Hematopoietic multipotent progenitor cell treated with erythropoietin and hydrocortisone succinate and interleukin-3 and kit ligand, for 15 days (in vitro differentiated cells): ENCODE data around the gene PKIB.
"Not testable (repeated sequence)": the region's sequence is repeated elsewhere in the genome, so short reads cannot be mapped to it uniquely, and the experiment has no call there.

Source experiments
- DNase-seq: peaks from one replicate; pipeline ENCODE4 v3.0.0-alpha.2; 2015; ENCODE audit warnings: low spot score

Gene PKIB, protein sequence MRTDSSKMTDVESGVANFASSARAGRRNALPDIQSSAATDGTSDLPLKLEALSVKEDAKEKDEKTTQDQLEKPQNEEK

DNA sequence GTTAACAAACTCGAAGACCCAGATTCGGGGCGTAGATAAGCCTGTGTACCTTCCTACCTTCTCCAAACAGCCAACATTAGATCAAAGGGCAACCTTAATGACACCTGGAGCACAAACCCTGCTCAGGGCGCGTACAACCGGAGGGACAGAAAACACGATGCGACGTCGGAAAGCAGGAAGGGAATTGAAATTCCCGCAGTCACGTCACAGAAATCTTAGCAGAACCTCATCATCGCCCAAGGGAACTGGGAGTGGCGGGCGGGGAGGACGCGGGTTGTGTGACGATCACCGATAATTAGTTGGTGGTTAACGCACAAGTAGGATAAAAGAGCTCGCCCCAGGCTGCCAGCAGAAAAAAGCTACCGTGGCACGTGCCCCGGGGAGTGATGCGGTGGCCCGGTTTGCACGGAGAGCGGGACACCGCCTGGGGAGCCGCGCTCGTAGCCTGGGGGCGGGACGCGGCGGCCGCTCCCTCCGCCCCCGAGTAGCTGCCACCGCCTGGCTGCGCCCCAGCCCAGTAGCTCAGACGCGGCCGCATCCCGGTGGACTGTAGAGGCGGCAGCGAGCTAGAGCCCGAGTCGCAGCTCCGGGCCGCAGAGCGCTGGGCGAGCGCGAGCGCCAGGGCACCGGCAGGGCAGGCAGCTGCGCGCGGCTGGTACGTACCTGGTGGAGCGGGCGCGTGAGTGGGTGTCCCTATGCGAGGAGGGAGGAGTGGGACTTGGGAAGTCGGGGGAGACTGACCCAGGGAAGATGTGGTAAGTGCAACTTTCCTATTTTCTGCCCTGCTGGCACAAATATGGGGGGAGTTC lies at the start of gene PKIB:
Gene PKIB, plus strand, starts transcription at position 525 of the 809 bp plus-strand sequence. CDS start 107,390 bp downstream, outside the sequence.
- no peak for DNase-seq

DNA sequence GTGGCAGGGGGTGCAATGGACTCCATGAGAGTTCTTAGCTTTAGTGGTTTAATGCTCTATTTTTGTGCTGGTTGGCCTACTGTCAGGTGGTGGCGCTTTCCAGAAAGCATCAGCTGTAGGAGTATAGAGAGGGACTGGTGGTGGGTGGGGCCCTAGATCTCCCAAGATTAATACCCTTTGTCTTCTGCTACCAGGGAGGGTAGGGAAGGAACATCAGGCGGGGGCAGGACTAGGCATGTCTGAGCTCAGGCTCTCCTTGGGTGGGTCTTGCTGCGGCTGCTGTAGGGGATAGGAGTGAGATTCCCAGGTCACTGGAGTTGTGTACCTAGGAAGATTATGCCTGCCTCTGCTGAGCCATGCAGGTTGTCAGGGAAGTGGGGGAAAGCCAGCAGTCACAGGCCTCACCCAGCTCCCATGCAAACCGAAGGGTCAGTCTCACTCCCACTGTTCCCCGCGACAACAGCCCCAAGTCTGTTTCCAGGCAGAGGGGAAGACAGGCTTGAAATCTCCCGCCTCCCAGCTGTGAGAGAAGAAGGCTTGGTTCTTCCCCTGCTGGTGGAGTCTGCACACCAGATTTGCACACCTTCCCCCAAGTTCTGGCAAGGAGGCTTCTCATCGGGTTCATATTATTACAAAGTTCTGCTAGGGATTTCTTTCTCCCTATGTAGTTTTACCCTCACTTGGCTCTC lies 46.7 kb upstream of the PKIB start:
- no peak for DNase-seq

DNA sequence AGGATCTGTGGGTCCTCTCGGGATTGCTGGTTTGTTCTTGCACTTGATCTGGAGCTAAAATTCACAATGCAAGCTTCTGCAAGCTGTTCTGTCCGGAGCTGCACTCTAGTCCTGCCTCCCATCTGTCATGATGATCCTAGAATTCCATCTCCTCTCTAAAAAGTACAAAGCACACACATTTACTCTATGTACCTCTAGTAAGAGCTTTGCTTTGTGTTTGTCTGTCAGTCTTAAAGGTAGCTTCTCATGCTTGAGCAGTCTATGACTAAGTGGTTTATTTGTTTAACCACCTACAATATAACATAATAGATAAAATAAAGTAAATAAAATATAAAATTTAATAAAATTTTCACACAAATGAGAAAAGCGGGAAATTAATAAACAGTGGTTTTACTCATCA lies 46.0 kb upstream of the PKIB start:
- no peak for DNase-seq

DNA sequence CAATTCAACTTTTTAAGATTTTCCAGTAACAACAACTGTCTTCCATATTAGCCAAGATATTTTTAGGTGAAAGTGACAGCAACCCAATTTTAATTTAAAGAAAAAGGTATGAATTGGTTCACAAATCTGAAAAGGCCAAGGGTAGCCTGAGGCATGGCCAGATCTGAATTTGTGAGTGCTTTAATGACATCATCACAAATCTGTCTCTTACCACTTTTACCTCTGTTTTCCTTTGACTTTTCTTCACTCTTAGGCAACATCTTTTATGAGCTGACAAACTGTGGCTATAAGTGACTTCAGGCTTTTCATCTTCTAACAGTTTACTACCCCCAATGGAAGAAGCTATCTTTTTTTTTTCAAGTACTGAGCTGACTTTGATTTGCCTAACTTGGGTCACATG lies 44.5 kb upstream of the PKIB start:
- DNase-seq: no peak

DNA sequence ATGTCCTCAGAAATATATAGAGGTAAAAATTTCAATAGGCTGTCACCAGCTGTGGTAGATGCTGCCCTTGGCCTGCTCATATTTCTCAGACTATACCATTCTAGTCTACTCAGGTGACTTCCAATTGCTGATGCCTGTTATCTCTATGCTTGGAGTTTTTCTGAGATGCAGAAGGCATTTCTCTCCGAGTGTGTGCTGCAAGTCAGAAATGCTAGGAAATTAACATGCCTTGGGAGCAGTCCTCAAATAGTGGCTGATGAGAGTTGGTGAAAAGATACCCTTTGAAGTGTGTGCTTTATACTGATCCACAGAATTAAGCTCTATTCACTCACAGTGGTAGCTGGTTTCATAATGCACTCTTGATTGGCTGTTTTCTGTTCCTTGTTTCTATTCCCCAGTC lies 43.2 kb upstream of the PKIB start:
- DNase-seq: no peak

DNA sequence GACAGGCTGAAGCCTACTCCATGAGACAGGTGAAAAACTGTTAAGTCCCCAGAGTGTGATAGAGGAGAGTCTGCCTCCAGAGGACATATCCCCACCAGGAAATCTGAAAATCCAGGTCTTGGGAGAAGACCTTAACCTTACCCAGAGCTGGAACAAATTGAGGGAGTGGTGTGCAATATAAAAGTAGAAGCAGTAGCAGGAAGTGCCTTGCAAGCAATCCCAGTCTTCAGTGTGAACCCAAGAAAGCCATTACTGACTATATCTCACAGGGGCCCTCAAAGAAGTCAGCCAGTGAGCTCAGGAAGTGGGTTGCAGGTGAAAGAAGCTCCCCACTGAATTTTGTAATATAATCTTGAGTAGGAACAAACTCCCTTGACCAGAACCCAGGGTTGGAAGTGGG lies 41.9 kb upstream of the PKIB start:
- no peak for DNase-seq

DNA sequence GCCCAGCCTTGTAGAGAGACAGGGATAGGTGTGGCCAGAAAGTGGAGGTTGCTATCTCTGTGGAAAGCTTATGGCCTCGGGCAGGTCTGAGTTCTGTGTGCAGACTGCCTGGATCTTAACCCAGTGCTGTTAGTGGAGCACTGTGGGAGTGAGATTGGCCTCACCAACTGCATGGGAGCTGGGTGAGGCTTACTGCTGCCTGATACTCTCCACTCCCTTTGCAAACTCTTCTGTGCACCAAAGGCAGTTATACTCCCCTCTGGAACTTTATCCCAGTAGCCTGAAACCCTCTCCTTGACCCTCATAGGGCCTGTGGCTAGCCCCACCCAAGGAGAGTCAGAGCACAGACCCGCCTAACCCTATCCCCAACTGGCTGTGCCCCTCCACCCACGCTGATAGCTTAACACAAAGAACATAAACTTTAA lies 41.4 kb upstream of the PKIB start:
- DNase-seq: no peak

DNA sequence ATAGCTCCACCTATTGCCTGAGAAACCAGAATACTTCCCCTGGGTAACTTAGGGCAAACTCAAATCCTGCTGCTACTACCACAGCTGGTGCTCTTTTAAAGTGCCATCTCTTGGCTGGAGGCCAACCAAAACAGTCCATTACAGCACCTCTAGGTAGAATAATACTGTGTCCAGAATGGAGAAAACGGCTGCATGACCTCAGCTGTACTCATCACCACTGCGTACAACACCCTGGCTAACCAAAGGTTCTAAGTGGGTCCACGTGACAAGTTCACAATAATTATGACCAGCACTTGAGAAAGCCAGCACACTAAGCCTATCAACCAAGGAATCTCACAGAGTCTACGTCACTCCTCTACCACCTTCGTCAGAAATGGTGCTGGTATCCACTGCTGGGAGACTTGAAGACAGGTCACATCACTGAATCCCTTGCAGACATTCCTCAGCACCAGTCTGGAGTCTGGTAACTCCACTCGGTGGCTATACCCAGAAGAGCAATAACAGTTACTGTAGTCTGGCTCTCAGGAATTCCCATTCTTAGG lies 40.9 kb upstream of the PKIB start:
- no peak for DNase-seq

DNA sequence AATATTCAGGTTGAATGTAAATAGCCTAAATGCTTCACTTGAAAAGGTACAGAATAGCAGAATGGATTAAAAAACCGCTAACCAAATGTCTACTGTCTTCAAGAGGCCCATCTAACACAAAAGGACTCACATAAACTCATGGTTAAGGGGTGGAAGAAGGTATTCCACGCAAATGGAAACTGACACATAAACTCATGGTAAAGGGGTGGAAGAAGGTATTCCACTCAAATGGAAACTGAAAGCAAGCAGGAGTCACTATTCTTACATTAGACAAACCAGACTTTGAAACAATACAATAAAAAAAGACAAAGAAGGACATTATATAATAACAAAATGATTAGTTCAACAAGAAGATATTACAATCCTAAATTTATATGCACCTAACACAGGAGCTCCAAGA lies 38.3 kb upstream of the PKIB start:
- no peak for DNase-seq

DNA sequence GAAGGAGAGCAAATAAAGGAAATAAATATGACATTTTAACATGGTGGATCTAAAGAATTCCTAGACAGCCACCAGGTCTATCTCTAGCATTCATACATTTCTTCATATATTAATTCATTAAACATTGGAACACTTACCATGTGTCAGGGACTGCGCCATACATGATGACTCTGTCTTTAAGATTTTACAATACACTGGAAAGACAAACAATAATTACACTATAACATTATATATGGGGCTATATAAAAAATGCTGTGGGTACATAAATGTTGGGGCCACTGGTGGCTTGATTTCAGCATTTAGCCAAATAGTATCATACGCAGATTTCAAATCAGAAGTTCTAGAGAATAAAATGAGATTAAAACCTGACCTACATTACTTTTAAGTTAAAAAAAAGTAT lies 33.3 kb upstream of the PKIB start:
- no peak for DNase-seq

DNA sequence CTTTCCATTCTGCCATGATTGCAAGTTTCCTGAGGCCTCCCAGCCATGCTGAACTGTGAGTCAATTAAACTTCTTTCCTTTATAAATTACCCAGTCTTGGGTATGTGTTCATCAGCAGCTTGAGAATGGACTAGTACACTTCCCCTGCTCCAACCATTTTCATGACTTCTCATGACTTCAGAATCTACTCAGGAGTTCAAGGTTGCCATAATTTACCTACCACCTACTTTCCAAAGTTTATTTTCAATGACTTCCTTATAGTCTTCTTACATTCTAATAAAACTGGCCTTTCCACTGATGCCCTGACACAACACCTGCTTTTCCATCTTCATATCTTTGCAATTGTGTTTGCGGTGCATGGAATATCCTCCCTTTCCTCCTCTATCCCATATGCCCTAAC lies 31.2 kb upstream of the PKIB start:
- no peak for DNase-seq

DNA sequence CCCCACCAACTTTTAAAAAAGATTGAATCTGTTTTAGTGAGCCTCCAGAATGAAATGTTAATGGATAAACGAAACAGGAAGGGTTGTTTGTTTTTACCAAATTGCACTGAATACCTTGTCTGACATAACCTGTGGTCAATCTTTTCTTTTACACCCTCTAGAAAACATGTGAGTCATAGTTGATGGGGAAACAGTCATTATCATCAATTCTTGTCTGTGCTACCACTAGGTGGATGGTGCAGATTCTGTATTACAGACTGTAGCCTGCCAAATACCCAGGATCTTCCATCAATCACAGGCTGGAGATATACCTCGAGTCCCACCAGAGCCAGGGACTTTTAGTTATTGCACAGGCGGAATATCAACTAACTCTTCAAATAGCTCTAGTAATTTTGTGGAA lies 29.5 kb upstream of the PKIB start:
- no peak for DNase-seq

DNA sequence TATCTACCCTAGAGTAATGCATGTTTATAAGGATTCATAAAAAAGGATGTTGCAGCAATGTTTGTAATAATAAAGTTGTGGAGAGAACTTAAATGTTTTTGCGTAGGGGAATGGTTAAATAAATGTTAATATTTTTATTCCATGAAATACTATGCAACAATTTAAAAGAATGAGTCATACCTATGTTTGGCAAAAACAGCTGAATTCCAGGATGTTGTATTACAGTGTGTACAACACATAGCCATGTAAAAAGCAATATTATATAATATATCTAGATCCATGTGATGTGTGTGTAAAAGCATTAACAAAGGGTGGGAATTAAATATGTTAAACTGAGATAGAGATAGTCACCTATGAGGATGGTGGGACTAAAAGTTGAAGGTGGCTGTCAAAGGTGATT lies 21.1 kb upstream of the PKIB start:
- no peak for DNase-seq

DNA sequence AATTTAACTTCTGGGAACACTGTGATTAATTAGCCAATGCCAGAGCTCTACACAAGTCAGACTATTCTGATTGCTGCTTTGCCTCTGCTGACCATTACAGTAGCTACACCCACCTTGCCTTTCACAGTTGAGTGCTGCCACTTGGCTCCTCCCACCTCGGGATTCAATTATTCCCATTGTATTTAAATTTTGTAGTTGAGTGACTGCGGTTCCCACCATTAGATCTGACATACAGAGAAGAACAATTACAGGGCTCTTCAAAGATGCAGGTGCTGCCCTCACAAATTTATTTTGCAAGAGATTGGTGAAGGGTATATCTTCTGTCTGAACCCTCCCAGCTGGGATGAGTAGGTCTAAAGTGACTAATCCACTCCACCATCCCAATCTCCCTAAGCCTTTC lies 11.9 kb upstream of the PKIB start:
- not testable (repeated sequence) for DNase-seq

DNA sequence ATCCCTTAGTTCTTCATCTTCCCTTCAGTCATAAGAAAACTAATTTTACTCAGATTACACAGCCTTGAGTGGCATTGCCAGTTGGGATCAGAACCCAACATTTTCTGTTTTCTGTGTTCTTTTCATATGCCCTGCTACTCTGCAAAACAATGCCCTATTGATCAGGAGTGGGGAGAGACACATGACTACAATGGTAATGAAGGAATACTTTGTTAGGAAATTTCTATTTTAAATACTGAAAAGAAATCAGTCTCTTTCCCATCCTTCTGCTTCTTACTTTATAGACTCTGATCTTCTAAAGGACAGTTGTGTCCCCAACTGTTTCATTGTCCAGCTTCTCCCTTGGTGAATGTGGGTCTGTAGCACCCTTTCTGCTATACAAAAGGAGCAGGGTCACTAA lies 5.5 kb upstream of the PKIB start:
- no peak for DNase-seq

DNA sequence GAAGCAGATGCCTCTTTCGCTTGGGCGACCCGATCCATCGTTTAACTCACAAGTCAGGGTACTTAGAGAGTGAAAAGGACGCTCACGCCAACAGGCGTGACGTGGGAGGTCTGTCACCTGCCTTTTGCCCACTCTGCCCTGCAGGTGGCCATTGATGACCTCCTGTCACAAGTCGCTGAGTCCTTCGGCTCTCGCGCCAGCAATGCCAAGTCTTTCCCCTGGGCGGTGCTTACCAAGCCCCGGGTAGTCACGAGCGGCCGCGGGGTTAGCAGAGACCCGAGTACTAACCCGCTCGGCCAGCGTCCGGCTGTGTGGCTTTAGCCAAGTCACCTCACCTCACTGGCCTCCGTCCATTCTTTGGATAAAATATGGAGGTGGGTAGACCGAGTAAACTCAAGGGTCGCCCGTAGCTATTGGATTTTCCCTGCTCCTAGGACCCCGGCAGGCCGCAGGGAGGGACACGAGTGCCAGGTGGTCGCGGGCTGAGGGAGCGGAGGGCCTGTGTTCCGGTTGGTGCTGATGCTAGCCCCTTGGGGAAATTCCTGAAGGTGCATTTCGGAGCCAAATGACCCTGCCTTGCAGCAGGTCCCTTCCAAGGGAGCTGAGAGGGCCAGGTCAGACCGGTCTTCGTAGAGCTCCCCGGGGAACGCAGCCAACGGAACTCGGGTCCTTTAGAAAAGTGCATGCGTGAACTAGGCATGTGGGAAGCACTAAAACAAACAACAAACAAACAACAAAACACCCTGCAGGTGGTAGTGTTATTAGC lies 668 bp downstream of the PKIB start:
- DNase-seq: no peak

DNA sequence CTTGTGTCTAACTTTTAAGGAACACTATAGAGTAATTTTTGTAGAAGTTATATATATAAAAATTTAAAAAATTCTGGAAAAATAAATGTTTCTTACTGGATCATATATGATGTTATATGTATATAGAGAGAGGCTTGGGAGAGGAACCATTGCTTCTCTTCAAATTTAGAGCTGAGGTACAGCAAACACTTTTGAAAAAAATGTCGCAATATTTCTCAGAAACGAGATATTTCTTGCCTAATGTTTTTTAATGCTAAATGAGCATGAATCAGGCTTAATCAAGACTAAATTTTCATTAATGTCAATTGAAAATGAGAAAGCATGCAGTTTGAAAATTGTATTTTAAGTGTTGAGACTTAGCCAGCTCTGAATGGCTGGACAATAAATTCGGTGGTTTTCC lies 2.6 kb downstream of the PKIB start:
- DNase-seq: no peak

DNA sequence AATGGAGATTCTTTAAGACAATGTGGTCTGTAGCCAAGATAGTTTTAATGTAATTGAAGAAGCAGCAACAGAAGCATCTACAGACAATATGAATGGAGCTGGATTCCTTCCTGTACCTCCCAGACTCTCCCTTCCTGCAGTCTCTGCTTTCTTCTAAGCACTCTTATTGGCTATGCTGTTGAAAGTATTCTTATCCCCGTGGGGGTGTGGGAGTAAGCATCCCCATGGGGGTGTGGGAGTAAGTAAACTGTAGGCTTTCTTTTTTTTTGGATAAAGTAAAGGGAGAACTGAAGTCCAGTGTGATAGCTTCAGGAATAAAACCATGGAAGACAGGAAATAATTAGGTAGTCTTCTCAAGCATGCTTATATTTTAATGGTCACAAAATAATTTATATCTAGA lies 4.1 kb downstream of the PKIB start:
- DNase-seq: no peak

DNA sequence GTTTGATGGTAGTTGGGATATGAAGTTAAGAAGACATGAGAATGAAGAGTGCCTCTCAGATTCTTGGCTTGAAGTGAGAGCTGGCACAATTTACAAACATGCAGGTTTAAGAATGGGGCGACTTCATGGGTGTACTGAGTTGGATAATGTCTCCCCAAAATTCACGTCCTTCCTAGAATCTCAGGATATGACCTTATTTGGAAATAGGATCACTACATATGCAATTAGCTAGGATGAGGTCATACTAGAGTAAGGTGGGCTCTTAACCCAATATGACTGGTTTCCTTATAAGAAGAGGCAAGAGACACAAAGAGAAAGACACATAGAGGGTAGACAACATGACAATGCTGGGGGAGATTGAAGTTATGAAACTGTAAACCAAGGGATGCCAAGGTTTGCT lies 5.2 kb downstream of the PKIB start:
- no peak for DNase-seq

DNA sequence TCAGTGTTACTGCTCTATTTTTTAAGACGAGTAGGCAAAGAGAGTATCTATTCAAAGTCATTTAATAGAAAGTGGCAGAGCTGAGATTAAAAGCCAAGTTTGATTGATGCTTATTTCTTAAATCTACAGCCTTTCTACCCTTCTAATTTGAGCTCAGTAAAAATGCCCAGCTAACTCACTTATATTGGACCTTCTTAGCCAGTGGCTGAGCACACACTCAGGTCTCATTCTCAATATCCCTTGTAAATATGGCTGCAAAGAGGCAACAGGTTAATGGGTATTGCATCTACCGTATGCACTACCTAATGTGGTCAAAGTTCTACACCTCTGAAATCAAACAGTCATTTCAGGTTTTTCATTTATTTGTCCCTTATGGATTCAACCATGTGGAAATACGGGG lies 6.7 kb downstream of the PKIB start:
- DNase-seq: no peak

DNA sequence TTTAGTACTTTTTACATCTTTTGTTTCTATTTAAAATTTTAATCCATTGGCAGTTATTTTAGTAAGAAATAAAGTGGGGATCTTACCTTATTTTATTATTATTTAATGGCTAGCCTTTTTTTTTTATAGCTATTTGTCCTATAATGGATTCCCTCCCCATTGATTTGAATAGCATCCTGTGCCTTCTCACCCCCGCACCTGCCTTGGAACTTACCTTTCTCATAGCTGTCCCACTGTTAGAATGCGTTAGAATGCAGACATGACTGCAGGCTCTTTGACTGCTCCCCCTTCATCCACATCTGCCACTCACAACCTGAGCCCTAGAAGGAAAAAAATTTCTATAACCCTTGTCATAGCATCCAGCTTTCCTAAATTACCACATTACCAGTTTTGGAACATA lies 9.1 kb downstream of the PKIB start:
- DNase-seq: no peak

DNA sequence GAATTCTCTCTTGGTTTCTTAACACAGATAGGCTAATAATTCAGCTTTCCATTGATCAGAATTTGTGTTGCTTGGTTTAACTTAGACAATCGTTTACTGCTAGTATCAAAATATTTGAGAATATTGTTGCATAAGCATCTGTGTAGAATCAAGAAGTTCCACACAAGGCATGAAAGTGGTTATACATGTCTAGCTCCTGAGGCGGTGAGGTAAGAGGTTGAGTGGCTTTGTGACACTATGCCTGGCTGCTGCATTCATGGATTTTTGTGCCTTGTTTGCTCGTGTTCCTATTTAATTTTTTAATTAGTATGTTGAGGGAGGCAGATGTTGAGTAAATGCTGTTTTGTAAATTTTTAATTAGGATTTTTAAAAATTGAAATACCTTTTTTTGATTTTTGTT lies 10.2 kb downstream of the PKIB start:
- no peak for DNase-seq

DNA sequence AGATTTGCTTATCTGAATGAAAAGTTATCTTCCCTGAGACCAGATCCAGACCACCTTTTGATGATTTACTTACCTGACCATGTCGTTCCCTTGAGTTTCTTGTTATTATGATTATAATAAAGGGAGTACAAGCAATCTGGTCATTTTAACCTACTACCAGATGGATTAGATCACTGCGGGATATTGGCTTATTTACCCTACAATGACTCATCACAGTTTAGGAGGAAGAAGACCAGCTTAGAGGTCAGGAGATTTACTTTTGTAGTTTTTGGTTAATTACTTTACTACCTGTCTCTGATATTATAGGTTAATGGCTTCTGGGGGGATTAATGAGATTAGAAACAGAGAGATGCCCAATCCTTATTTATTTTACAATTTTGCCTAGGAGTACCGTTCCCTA lies 10.7 kb downstream of the PKIB start:
- DNase-seq: no peak
